Naive thymus-derived CD4-positive, alpha-beta T cell (primary cell): ENCODE measurements around the gene HSD17B11. TPM values are rescaled to one million over a fixed set of nuclear protein-coding genes. Genes with fewer than 3 reads are reported as not detected.

ENCODE experiments used
- ATAC-seq: fragments of 150-1000 bp; cut with Tn5 transposase; 2 replicates; pipeline ENCODE4 v1.10.0; 2021; ENCODE audit warnings: mild to moderate bottlenecking, moderate library complexity
- CTCF ChIA-PET: fragments of 350-600 bp; sonication (Branson Sonifier 250); formaldehyde crosslinking; loops from one replicate; lab custom pipeline; 2021; ENCODE audit warnings: antibody characterized with exemption; lab: Charles Lee
- POLR2A ChIA-PET: fragments of 350-600 bp; sonication (Branson Sonifier 250); formaldehyde crosslinking; loops from one replicate; lab custom pipeline; 2021; ENCODE audit warnings: antibody characterized with exemption, inconsistent platforms; lab: Charles Lee
- DNase-seq, 9 donors: peaks; one replicate each; pipeline versions ENCODE4 v3.0.0 to v3.0.0-alpha.2; 2020 to 2022; ENCODE audit warnings: mixed read lengths in 1 of 9
- H3K27ac ChIP-seq: one replicate; pipeline ENCODE4 v1.7.0; 2013; ENCODE audit warnings: mild to moderate bottlenecking, low read depth, low read length, moderate library complexity
- H3K27me3 ChIP-seq, 2 donors: one replicate each; pipeline ENCODE4 v1.7.0; 2013; ENCODE audit warnings: low read length in 2 of 2, mild to moderate bottlenecking in 2 of 2, moderate library complexity in 2 of 2; ENCODE audit not compliant: control insufficient read depth in 2 of 2, insufficient read depth in 2 of 2
- H3K36me3 ChIP-seq, 3 experiments: 1 replicate in 2 of 3; 2 replicates in 1 of 3; pipeline ENCODE4 v1.7.0; 2013; ENCODE audit warnings: low read length in 3 of 3, mild to moderate bottlenecking in 3 of 3, moderate library complexity in 1 of 3; ENCODE audit not compliant: insufficient read depth in 3 of 3, control insufficient read depth in 2 of 3
- H3K4me1 ChIP-seq, 2 donors: one replicate each; pipeline ENCODE4 v1.7.0; 2013; ENCODE audit warnings: low read length in 2 of 2, mild to moderate bottlenecking in 2 of 2, moderate library complexity in 1 of 2; ENCODE audit not compliant: control insufficient read depth in 2 of 2, insufficient read depth in 2 of 2
- H3K4me3 ChIP-seq: 2 replicates; pipeline ENCODE4 v1.7.0; 2013; ENCODE audit warnings: mild to moderate bottlenecking, low read length
- H3K9me3 ChIP-seq, 3 experiments: 1 replicate in 2 of 3; 2 replicates in 1 of 3; pipeline ENCODE4 v1.7.0; 2013; ENCODE audit warnings: low read length in 3 of 3; ENCODE audit not compliant: control insufficient read depth in 2 of 3
- H3K27ac Mint-ChIP-seq, 9 donors: one replicate each; pipeline ENCODE4 v1.8.0; 2020 to 2022; ENCODE audit warnings: mixed read lengths in 9 of 9, mild to moderate bottlenecking in 8 of 9, moderate library complexity in 5 of 9, inconsistent platforms in 2 of 9
- H3K27me3 Mint-ChIP-seq, 5 donors: one replicate each; pipeline ENCODE4 v1.8.0; 2021 to 2022; ENCODE audit warnings: mixed read lengths in 5 of 5, mild to moderate bottlenecking in 1 of 5
- H3K36me3 Mint-ChIP-seq, 5 donors: one replicate each; pipeline ENCODE4 v1.8.0; 2020 to 2022; ENCODE audit warnings: mixed read lengths in 5 of 5, mild to moderate bottlenecking in 3 of 5, inconsistent platforms in 1 of 5
- H3K4me1 Mint-ChIP-seq, 7 donors: one replicate each; pipeline ENCODE4 v1.8.0; 2020 to 2022; ENCODE audit warnings: mixed read lengths in 7 of 7, mild to moderate bottlenecking in 3 of 7, inconsistent platforms in 1 of 7
- H3K4me3 Mint-ChIP-seq, 10 donors: one replicate each; pipeline ENCODE4 v1.8.0; 2020 to 2022; ENCODE audit warnings: mild to moderate bottlenecking in 10 of 10, mixed read lengths in 10 of 10, moderate library complexity in 6 of 10, inconsistent platforms in 2 of 10
- H3K9me3 Mint-ChIP-seq, 11 donors: one replicate each; pipeline ENCODE4 v1.8.0; 2020 to 2022; ENCODE audit warnings: mixed read lengths in 11 of 11, mild to moderate bottlenecking in 4 of 11, inconsistent platforms in 1 of 11, moderate library complexity in 1 of 11
- intact Hi-C, 2 donors: fragments of 100-400 bp; cut with micrococcal nuclease; formaldehyde crosslinking; loops; one replicate each; pipeline ENCODE4 v1.15.1; 2023
- polyA plus RNA-seq, 2 donors: library from polyadenylated mRNA; unstranded; fragments of 300-500 nt; fragmentation: Illumina TruSeq; gene quantifications; one replicate each; pipeline ENCODE4 v1.2.3, GENCODE V29; 2021
- total RNA-seq, 6 experiments: library from RNA in 5 of 6; stranded (reverse) in 5 of 6; gene quantifications; 1 replicate in 5 of 6; 2 replicates in 1 of 6; pipeline ENCODE4 v1.2.3 and lab custom pipeline; 2021 to 2026

HSD17B11 gene
- total RNA-seq (10 to 100 TPM; 34.3 to 74.4 (median 61.0) TPM), polyA plus RNA-seq (10 to 100 TPM; 75.0 to 76.2 TPM), total RNA-seq (lab: John Stamatoyannopoulos, UW) (37.2 reads per million, percentile 64 among the genes with 10 or more reads in this experiment)

GRCh38 chr4:87390891-87391575 lies at the start of gene HSD17B11:
Gene HSD17B11 (minus strand): TSS chr4:87391188. CDS start chr4:87391070, 118 bp downstream.
- ATAC-seq (peak; percentile 99), DNase-seq (peak; percentile 44 to 83 (median 79))
- CTCF ChIA-PET, result interaction anchor here (0.6 to 4.9 kb wide), 7 partner anchors 9 to 927 kb away, joined by 3 to 34 read pairs (median 4); no protein-coding TSS in a partner anchor
- POLR2A ChIA-PET, result interaction anchor here (0.6 to 3.3 kb wide), 14 partner anchors 9 to 893 kb away, joined by 3 to 53 read pairs (median 5); partner anchors contain the start of genes AFF1, NUDT9 and PPM1K
- Mint-ChIP-seq H3K27me3 (peaks cover 0 to 14% (median 0%) of the 10 kb centered on the region in 5 donors), H3K36me3 (peaks cover 6 to 25% (median 17%) of the 10 kb centered on the region in 5 donors), H3K9me3 (peaks cover 0 to 6% (median 0%) of the 10 kb centered on the region in 11 donors), H3K4me1 (peaks cover 32 to 66% (median 57%) of the 10 kb centered on the region in 7 donors), H3K27ac (peak within 1 kb of the TSS; percentile 83 to 96 (median 94)), H3K4me3 (peak within 1 kb of the TSS; percentile 87 to 99 (median 97))
- Histone ChIP-seq H3K27ac (peak within 1 kb of the TSS; percentile 82), H3K27me3 (no peaks in the 10 kb centered on the region), H3K9me3 (no peaks in the 10 kb centered on the region), H3K36me3 (peaks cover 0 to 4% (median 0%) of the 10 kb centered on the region in 3 experiments), H3K4me3 (peak within 1 kb of the TSS; percentile 85), H3K4me1 (peaks cover 10 to 17% of the 10 kb centered on the region in 2 donors)
- intact Hi-C loops, result loop anchor here (1.0 to 10.0 kb wide), 13 partner anchors 15 to 1720 kb away; partner anchors contain the start of genes KLHL8 (in 2 of the 2), NUDT9 (in 2 of the 2), AFF1 (in 1 of the 2) and HERC3 (in 1 of the 2)

GRCh38 chr4:87433342-87433741 lies 42.4 kb upstream of the HSD17B11 start:
- Histone ChIP-seq H3K4me3 (no peak overlapping the region), H3K27me3 (no peaks in the 10 kb centered on the region), H3K36me3 (peaks cover 0 to 13% (median 0%) of the 10 kb centered on the region in 3 experiments), H3K4me1 (peaks cover 0 to 10% of the 10 kb centered on the region in 2 donors), H3K9me3 (no peaks in the 10 kb centered on the region), H3K27ac (no peak overlapping the region)
- Mint-ChIP-seq H3K4me3 (peak overlapping the region in 1 of 10 donors; percentile 7), H3K9me3 (no peaks in the 10 kb centered on the region), H3K36me3 (peaks cover 4 to 21% (median 5%) of the 10 kb centered on the region in 5 donors), H3K27ac (peak overlapping the region in 4 of 9 donors; percentile 5 to 48 (median 20)), H3K27me3 (no peaks in the 10 kb centered on the region), H3K4me1 (peaks cover 0 to 55% (median 44%) of the 10 kb centered on the region in 7 donors)
- CTCF ChIA-PET, result no interaction called here
- POLR2A ChIA-PET, result no interaction called here
- ATAC-seq (no peak), DNase-seq (no peak)
- intact Hi-C loops, result no loop called here

GRCh38 chr4:87430038-87430437 lies 39.0 kb upstream of the HSD17B11 start:
- Mint-ChIP-seq H3K4me3 (peak overlapping the region in 1 of 10 donors; percentile 28), H3K9me3 (no peaks in the 10 kb centered on the region), H3K27ac (peak overlapping the region in 1 of 9 donors; percentile 11), H3K27me3 (no peaks in the 10 kb centered on the region), H3K4me1 (peaks cover 3 to 71% (median 62%) of the 10 kb centered on the region in 7 donors), H3K36me3 (peaks cover 0 to 3% (median 0%) of the 10 kb centered on the region in 5 donors)
- Histone ChIP-seq H3K27me3 (no peaks in the 10 kb centered on the region), H3K9me3 (no peaks in the 10 kb centered on the region), H3K36me3 (peaks cover 0 to 3% (median 0%) of the 10 kb centered on the region in 3 experiments), H3K4me1 (peaks cover 0 to 10% of the 10 kb centered on the region in 2 donors), H3K4me3 (no peak overlapping the region), H3K27ac (no peak overlapping the region)
- ChIA-PET POLR2A (no interaction called here), CTCF (no interaction called here)
- intact Hi-C loops, result no loop called here
- no peak for DNase-seq
- ATAC-seq, result no peak

- no peaks in the 10 kb centered on the region for H3K9me3 Mint-ChIP-seq
- ChIA-PET CTCF (no interaction called here), POLR2A (no interaction called here)
- Histone ChIP-seq H3K27me3 (no peaks in the 10 kb centered on the region), H3K36me3 (no peaks in the 10 kb centered on the region), H3K4me1 (peaks cover 0 to 10% of the 10 kb centered on the region in 2 donors), H3K27ac (no peak overlapping the region), H3K4me3 (no peak overlapping the region), H3K9me3 (no peaks in the 10 kb centered on the region)
- no peak overlapping the region for H3K4me3 Mint-ChIP-seq
- ATAC-seq (no peak), DNase-seq (no peak)
- H3K27me3 Mint-ChIP-seq, result no peaks in the 10 kb centered on the region
- peaks cover 7 to 82% (median 70%) of the 10 kb centered on the region in 7 donors for H3K4me1 Mint-ChIP-seq
- peaks cover 0 to 3% (median 0%) of the 10 kb centered on the region in 5 donors for H3K36me3 Mint-ChIP-seq
- intact Hi-C loops, result loop anchor here in 1 of 2 donors (10.0 kb wide), 1 partner anchor 424 kb away; no protein-coding TSS in a partner anchor
- no peak overlapping the region for H3K27ac Mint-ChIP-seq
These were observed 38.0 kb upstream of the HSD17B11 start for GRCh38 chr4:87428979-87429378.

GRCh38 chr4:87427518-87427868 lies 36.5 kb upstream of the HSD17B11 start:
- no peak overlapping the region for H3K27ac ChIP-seq
- Mint-ChIP-seq H3K4me3 (no peak overlapping the region), H3K36me3 (peaks cover 0 to 3% (median 0%) of the 10 kb centered on the region in 5 donors), H3K27ac (no peak overlapping the region), H3K4me1 (peaks cover 15 to 86% (median 75%) of the 10 kb centered on the region in 7 donors), H3K27me3 (no peaks in the 10 kb centered on the region), H3K9me3 (peaks cover 0 to 2% (median 0%) of the 10 kb centered on the region in 11 donors)
- no peak for DNase-seq
- H3K4me1 ChIP-seq, result peaks cover 9 to 15% of the 10 kb centered on the region in 2 donors
- no peak for ATAC-seq
- ChIA-PET POLR2A (no interaction called here), CTCF (interaction anchor here (0.6 kb wide), 1 partner anchor 621 kb away, joined by 3 read pairs; no protein-coding TSS in a partner anchor)
- no peaks in the 10 kb centered on the region for H3K27me3 ChIP-seq
- no peaks in the 10 kb centered on the region for H3K9me3 ChIP-seq
- intact Hi-C loops, result loop anchor here in 1 of 2 donors (10.0 kb wide), 1 partner anchor 423 kb away; no protein-coding TSS in a partner anchor
- H3K4me3 ChIP-seq, result no peak overlapping the region
- peaks cover 0 to 5% (median 0%) of the 10 kb centered on the region in 3 experiments for H3K36me3 ChIP-seq

GRCh38 chr4:87426865-87427517 lies 36.0 kb upstream of the HSD17B11 start:
- no peaks in the 10 kb centered on the region for H3K27me3 Mint-ChIP-seq
- Histone ChIP-seq H3K27me3 (no peaks in the 10 kb centered on the region), H3K4me1 (peaks cover 10 to 15% of the 10 kb centered on the region in 2 donors), H3K4me3 (no peak overlapping the region), H3K27ac (no peak overlapping the region), H3K36me3 (peaks cover 0 to 7% (median 0%) of the 10 kb centered on the region in 3 experiments), H3K9me3 (no peaks in the 10 kb centered on the region)
- ChIA-PET POLR2A (no interaction called here), CTCF (interaction anchor here (0.6 kb wide), 1 partner anchor 620 kb away, joined by 3 read pairs; no protein-coding TSS in a partner anchor)
- no peak for ATAC-seq
- H3K4me1 Mint-ChIP-seq, result peaks cover 16 to 86% (median 75%) of the 10 kb centered on the region in 7 donors
- H3K4me3 Mint-ChIP-seq, result no peak overlapping the region
- H3K9me3 Mint-ChIP-seq, result peaks cover 0 to 2% (median 0%) of the 10 kb centered on the region in 11 donors
- H3K27ac Mint-ChIP-seq, result no peak overlapping the region
- DNase-seq, result no peak
- intact Hi-C loops, result loop anchor here in 1 of 2 donors (10.0 kb wide), 1 partner anchor 422 kb away; no protein-coding TSS in a partner anchor
- H3K36me3 Mint-ChIP-seq, result peaks cover 0 to 3% (median 0%) of the 10 kb centered on the region in 5 donors
